WTC11 (cell line): Measurements from ENCODE around the gene PLD1. TPM values are rescaled to one million over a fixed set of nuclear protein-coding genes. Genes with fewer than 3 reads are reported as not detected.

Experiments
- ATAC-seq: fragments of 200-7000 bp; cut with Tn5 transposase; 2 replicates; pipeline ENCODE4 v1.10.0; 2021; ENCODE audit warnings: mild to moderate bottlenecking, moderate library complexity
- CTCF ChIA-PET: fragments of 300-600 bp; sonication (Branson Sonifier 250); formaldehyde crosslinking; loops from one replicate; lab custom pipeline; 2021; ENCODE audit warnings: antibody characterized with exemption; lab: Charles Lee
- POLR2A ChIA-PET: fragments of 350-600 bp; sonication (Branson Sonifier 250); formaldehyde crosslinking; loops from one replicate; lab custom pipeline; 2021; ENCODE audit warnings: antibody characterized with exemption; lab: Charles Lee
- DNase-seq: peaks from one replicate; pipeline ENCODE4 v3.0.0; 2021; ENCODE audit warnings: low spot score
- H3K27ac Mint-ChIP-seq: 2 replicates; pipeline ENCODE4 v1.8.0; 2021; ENCODE audit warnings: mixed read lengths
- H3K27me3 Mint-ChIP-seq: 2 replicates; pipeline ENCODE4 v1.8.0; 2021; ENCODE audit warnings: low read depth, mild to moderate bottlenecking, moderate library complexity, mixed read lengths
- H3K36me3 Mint-ChIP-seq: 2 replicates; pipeline ENCODE4 v1.8.0; 2021; ENCODE audit warnings: mixed read lengths
- H3K4me1 Mint-ChIP-seq: 2 replicates; pipeline ENCODE4 v1.8.0; 2022; ENCODE audit warnings: mixed read lengths
- H3K4me3 Mint-ChIP-seq: 2 replicates; pipeline ENCODE4 v1.8.0; 2021; ENCODE audit warnings: mild to moderate bottlenecking, moderate library complexity, mixed read lengths
- H3K9me3 Mint-ChIP-seq: 2 replicates; pipeline ENCODE4 v1.8.0; 2021; ENCODE audit warnings: mixed read lengths
- AFF4 ChIP-seq: sonication (generic); formaldehyde crosslinking; IDR thresholded peaks from 2 replicates; pipeline ENCODE4 v1.8.1; 2023; ENCODE audit warnings: mild to moderate bottlenecking, missing genetic modification reagents, borderline replicate concordance
- ELF4 ChIP-seq: sonication (generic); formaldehyde crosslinking; IDR thresholded peaks from 2 replicates; pipeline ENCODE4 v1.8.1; 2022; ENCODE audit warnings: low read depth, mild to moderate bottlenecking, moderate library complexity, missing genetic modification reagents
- FOXP1 ChIP-seq: sonication (generic); formaldehyde crosslinking; IDR thresholded peaks from 2 replicates; pipeline ENCODE4 v1.8.0; 2022; ENCODE audit warnings: missing genetic modification reagents, mild to moderate bottlenecking, moderate library complexity, borderline replicate concordance
- FOXP4 ChIP-seq: sonication (generic); formaldehyde crosslinking; IDR thresholded peaks from 2 replicates; pipeline ENCODE4 v1.8.0; 2022; ENCODE audit warnings: mild to moderate bottlenecking, missing genetic modification reagents
- GRHL2 ChIP-seq: fragments of 250-450 bp; sonication (Bioruptor Pico); IDR thresholded peaks from 2 replicates; pipeline ENCODE4 v1.8.0; 2022; ENCODE audit warnings: mild to moderate bottlenecking, moderate library complexity; ENCODE audit not compliant: insufficient replicate concordance, severe bottlenecking
- NR2C2 ChIP-seq: sonication (generic); formaldehyde crosslinking; IDR thresholded peaks from 2 replicates; pipeline ENCODE4 v1.8.0; 2022; ENCODE audit warnings: mild to moderate bottlenecking, missing genetic modification reagents
- PREB ChIP-seq: sonication (generic); formaldehyde crosslinking; IDR thresholded peaks from 2 replicates; pipeline ENCODE4 v1.8.1; 2022; ENCODE audit warnings: mild to moderate bottlenecking, missing genetic modification reagents, moderate library complexity, borderline replicate concordance
- SMAD4 ChIP-seq: sonication (generic); formaldehyde crosslinking; IDR thresholded peaks from 2 replicates; pipeline ENCODE4 v1.8.0; 2022; ENCODE audit warnings: mild to moderate bottlenecking, missing genetic modification reagents
- TEAD1 ChIP-seq: sonication (generic); formaldehyde crosslinking; IDR thresholded peaks from 2 replicates; pipeline ENCODE4 v1.8.0; 2022; ENCODE audit warnings: mild to moderate bottlenecking, missing genetic modification reagents
- TEAD4 ChIP-seq: sonication (generic); formaldehyde crosslinking; IDR thresholded peaks from 2 replicates; pipeline ENCODE4 v1.8.0; 2022; ENCODE audit warnings: mild to moderate bottlenecking, missing genetic modification reagents
- ZBTB21 ChIP-seq: sonication (generic); formaldehyde crosslinking; IDR thresholded peaks from 2 replicates; pipeline ENCODE4 v1.8.1; 2023; ENCODE audit warnings: mild to moderate bottlenecking, missing genetic modification reagents, borderline replicate concordance
- ZNF138 ChIP-seq: sonication (generic); formaldehyde crosslinking; conservative IDR thresholded peaks from 2 replicates; pipeline ENCODE4 v1.8.1; 2022; ENCODE audit warnings: mild to moderate bottlenecking, moderate library complexity, missing genetic modification reagents
- ZNF232 ChIP-seq: sonication (generic); formaldehyde crosslinking; IDR thresholded peaks from 2 replicates; pipeline ENCODE4 v1.8.0; 2022; ENCODE audit warnings: mild to moderate bottlenecking, missing genetic modification reagents
- ZNF423 ChIP-seq: fragments of 250-450 bp; sonication (Bioruptor Pico); IDR thresholded peaks from 2 replicates; pipeline ENCODE4 v2.1.2; 2022; ENCODE audit warnings: mild to moderate bottlenecking, moderate library complexity
- total RNA-seq: library from RNA; stranded (reverse); gene quantifications from 3 replicates; pipeline ENCODE4 v1.2.3, GENCODE V29; 2021
- TF ChIP-seq, protein P1 (sequence below): fragments of 250-450 bp; sonication (Bioruptor Pico); IDR thresholded peaks from 2 replicates; pipeline ENCODE4 v1.9.0; 2021; ENCODE audit warnings: moderate library complexity, mild to moderate bottlenecking, inconsistent platforms, borderline replicate concordance
- TF ChIP-seq, protein P2 (sequence below): sonication (generic); formaldehyde crosslinking; IDR thresholded peaks from 2 replicates; pipeline ENCODE4 v1.8.0; 2022; ENCODE audit warnings: mild to moderate bottlenecking, missing genetic modification reagents
- TF ChIP-seq, protein P3 (sequence below): sonication (generic); formaldehyde crosslinking; IDR thresholded peaks from 2 replicates; pipeline ENCODE4 v1.8.0; 2023; ENCODE audit warnings: mild to moderate bottlenecking, missing genetic modification reagents

PLD1 gene
- total RNA-seq, 1 experiment from 2014 or later = 4.0 TPM

- TF ChIP-seq AFF4 (CRISPR knock-in tag) = no peak
- no peak for TF ChIP-seq ELF4 (CRISPR knock-in tag)
- no peak for TF ChIP-seq ZNF423 (CRISPR knock-in tag)
- no peak for TF ChIP-seq NR2C2 (CRISPR knock-in tag)
- TF ChIP-seq ZNF232 (CRISPR knock-in tag) = no peak
- TF ChIP-seq GRHL2 = no peak
Observed at GRCh38 chr3:171661484-171661883, 148.8 kb downstream of the PLD1 start (continued).

DNA sequence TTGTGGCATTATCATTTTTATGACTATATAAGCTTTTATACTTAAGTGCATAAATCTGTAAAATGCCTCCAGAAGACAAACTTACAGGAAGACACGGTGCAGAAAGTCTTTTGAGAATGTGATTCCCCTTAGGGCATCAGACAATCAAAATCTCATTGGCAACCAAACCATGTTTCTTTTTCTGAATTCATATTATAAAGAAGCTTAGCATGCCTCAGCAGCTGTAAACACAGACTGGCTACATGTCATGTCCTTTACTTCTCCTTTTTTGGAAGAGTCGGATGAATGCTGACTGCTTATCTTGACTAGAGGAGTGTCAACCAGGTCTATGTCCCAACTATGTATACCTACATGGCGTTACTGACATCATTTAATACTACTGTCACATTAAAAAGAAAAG is 150.1 kb downstream of the PLD1 start:
- no peak for TF ChIP-seq PREB (CRISPR knock-in tag)
- no peak for TF ChIP-seq ZNF138 (CRISPR knock-in tag)
- no peak for TF ChIP-seq SMAD4 (CRISPR knock-in tag)
- TF ChIP-seq TEAD1 (CRISPR knock-in tag) = no peak
- TF ChIP-seq AFF4 (CRISPR knock-in tag) = no peak
- TF ChIP-seq FOXP1 = no peak
- TF ChIP-seq TEAD4 (CRISPR knock-in tag) = no peak
- TF ChIP-seq, protein P1, sequence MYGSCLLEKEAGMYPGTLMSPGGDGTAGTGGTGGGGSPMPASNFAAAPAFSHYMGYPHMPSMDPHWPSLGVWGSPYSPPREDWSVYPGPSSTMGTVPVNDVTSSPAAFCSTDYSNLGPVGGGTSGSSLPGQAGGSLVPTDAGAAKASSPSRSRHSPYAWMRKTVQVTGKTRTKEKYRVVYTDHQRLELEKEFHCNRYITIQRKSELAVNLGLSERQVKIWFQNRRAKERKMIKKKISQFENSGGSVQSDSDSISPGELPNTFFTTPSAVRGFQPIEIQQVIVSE = no peak
- TF ChIP-seq, protein P2, sequence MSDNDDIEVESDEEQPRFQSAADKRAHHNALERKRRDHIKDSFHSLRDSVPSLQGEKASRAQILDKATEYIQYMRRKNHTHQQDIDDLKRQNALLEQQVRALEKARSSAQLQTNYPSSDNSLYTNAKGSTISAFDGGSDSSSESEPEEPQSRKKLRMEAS (CRISPR knock-in tag) = no peak
- Mint-ChIP-seq H3K4me3 (no peak overlapping the region), H3K4me1 (no peaks in the 10 kb centered on the region), H3K27ac (no peak overlapping the region), H3K36me3 (no peaks in the 10 kb centered on the region), H3K27me3 (no peaks in the 10 kb centered on the region), H3K9me3 (no peaks in the 10 kb centered on the region)
- POLR2A ChIA-PET = no interaction called here
- DNase-seq = no peak
- CTCF ChIA-PET = interaction anchor here (1.7 kb wide), 1 partner anchor 46 kb away, joined by 6 read pairs; no protein-coding TSS in a partner anchor
- ATAC-seq = no peak

- H3K36me3 Mint-ChIP-seq = no peaks in the 10 kb centered on the region
- CTCF ChIA-PET = interaction anchor here (1.7 kb wide), 1 partner anchor 45 kb away, joined by 6 read pairs; no protein-coding TSS in a partner anchor
- H3K9me3 Mint-ChIP-seq = no peaks in the 10 kb centered on the region
- DNase-seq (no peak), ATAC-seq (no peak)
- no peak overlapping the region for H3K27ac Mint-ChIP-seq
- H3K27me3 Mint-ChIP-seq = no peaks in the 10 kb centered on the region
- POLR2A ChIA-PET = no interaction called here
- no peak overlapping the region for H3K4me3 Mint-ChIP-seq
- H3K4me1 Mint-ChIP-seq = no peaks in the 10 kb centered on the region
- TF ChIP-seq ZBTB21 (CRISPR knock-in tag) (no peak), FOXP4 (CRISPR knock-in tag) (no peak)
- TF ChIP-seq, protein P3, sequence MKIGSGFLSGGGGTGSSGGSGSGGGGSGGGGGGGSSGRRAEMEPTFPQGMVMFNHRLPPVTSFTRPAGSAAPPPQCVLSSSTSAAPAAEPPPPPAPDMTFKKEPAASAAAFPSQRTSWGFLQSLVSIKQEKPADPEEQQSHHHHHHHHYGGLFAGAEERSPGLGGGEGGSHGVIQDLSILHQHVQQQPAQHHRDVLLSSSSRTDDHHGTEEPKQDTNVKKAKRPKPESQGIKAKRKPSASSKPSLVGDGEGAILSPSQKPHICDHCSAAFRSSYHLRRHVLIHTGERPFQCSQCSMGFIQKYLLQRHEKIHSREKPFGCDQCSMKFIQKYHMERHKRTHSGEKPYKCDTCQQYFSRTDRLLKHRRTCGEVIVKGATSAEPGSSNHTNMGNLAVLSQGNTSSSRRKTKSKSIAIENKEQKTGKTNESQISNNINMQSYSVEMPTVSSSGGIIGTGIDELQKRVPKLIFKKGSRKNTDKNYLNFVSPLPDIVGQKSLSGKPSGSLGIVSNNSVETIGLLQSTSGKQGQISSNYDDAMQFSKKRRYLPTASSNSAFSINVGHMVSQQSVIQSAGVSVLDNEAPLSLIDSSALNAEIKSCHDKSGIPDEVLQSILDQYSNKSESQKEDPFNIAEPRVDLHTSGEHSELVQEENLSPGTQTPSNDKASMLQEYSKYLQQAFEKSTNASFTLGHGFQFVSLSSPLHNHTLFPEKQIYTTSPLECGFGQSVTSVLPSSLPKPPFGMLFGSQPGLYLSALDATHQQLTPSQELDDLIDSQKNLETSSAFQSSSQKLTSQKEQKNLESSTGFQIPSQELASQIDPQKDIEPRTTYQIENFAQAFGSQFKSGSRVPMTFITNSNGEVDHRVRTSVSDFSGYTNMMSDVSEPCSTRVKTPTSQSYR = no peak
Observed at GRCh38 chr3:171658841-171659240, 151.4 kb downstream of the PLD1 start.
